Measurements from ENCODE around the gene GPR137. TPM values are rescaled to one million over a fixed set of nuclear protein-coding genes. Genes with fewer than 3 reads are reported as not detected.
A peak's percentile ranks its signal among the peaks of the same experiment; 100 is the strongest.
"Not testable (repeated sequence)": the region's sequence is repeated elsewhere in the genome, so short reads cannot be mapped to it uniquely, and the experiment has no call there.

The GPR137 gene
- total RNA-seq, 1 donor: 10.8 TPM

- no peak for TF ChIP-seq CTCF (IDR thresholded peaks at IDR 0.05; ENCODE audit: insufficient read depth, low read depth, low read length)
- peak overlapping the region; percentile 82 for H3K4me3 ChIP-seq (ENCODE audit: low read depth, low read length)
- peak; percentile 71 for DNase-seq (ENCODE audit: low read depth)
Observed at GRCh38 chr11:64245797-64246620, 39.6 kb upstream of the GPR137 start.

GRCh38 chr11:64246621-64246870, 39.1 kb upstream of the GPR137 start:
- peak overlapping the region; percentile 82 for H3K4me3 ChIP-seq (ENCODE audit: low read depth, low read length)
- DNase-seq (ENCODE audit: low read depth): not testable (repeated sequence)

GRCh38 chr11:64246871-64247728, 38.5 kb upstream of the GPR137 start, which contains the start of gene PPP1R14B:
TSS of gene PPP1R14B (minus strand) at chr11:64246943. CDS start at chr11:64246673, 270 bp downstream.
- TF ChIP-seq CTCF (IDR thresholded peaks at IDR 0.05; ENCODE audit: insufficient read depth, low read depth, low read length): no peak
- peak within 1 kb of the TSS; percentile 82 for H3K4me3 ChIP-seq (ENCODE audit: low read depth, low read length)
- peak; percentile 83 for DNase-seq (ENCODE audit: low read depth)

- H3K4me3 ChIP-seq (ENCODE audit: low read depth, low read length): peak overlapping the region; percentile 73
- DNase-seq (ENCODE audit: low read depth): no peak
- no peak for TF ChIP-seq CTCF (IDR thresholded peaks at IDR 0.05; ENCODE audit: insufficient read depth, low read depth, low read length)
Observed at GRCh38 chr11:64247729-64248531, 37.7 kb upstream of the GPR137 start.

- no peak overlapping the region for H3K4me3 ChIP-seq (ENCODE audit: low read depth, low read length)
- DNase-seq (ENCODE audit: low read depth): no peak
- TF ChIP-seq CTCF (IDR thresholded peaks at IDR 0.05; ENCODE audit: insufficient read depth, low read depth, low read length): no peak
Observed at GRCh38 chr11:64248578-64248977, 37.1 kb upstream of the GPR137 start.

GRCh38 chr11:64249038-64249437, 36.6 kb upstream of the GPR137 start:
- TF ChIP-seq CTCF (IDR thresholded peaks at IDR 0.05; ENCODE audit: insufficient read depth, low read depth, low read length): no peak
- DNase-seq (ENCODE audit: low read depth): no peak
- no peak overlapping the region for H3K4me3 ChIP-seq (ENCODE audit: low read depth, low read length)

All from fibroblast of villous mesenchyme (primary cell).